Lung (tissue), 12 donors: ENCODE measurements around the gene C20orf96. TPM values are rescaled to one million over a fixed set of nuclear protein-coding genes. Genes with fewer than 3 reads are reported as not detected.
A peak's percentile ranks its signal among the peaks of the same experiment; 100 is the strongest.

Experiments used
- ATAC-seq: fragments of 200-7000 bp; cut with Tn5 transposase; one replicate; pipeline ENCODE4 v1.9.1; 2020; ENCODE audit warnings: moderate number of reproducible peaks; ENCODE audit not compliant: insufficient read depth, low FRiP score
- DNase-seq, 3 donors: peaks; one replicate each; pipeline ENCODE4 v3.0.0-alpha.2; 2013 to 2017
- H3K27ac ChIP-seq, 2 donors: one replicate each; pipeline ENCODE4 v1.5.1; 2013; ENCODE audit warnings: mild to moderate bottlenecking in 2 of 2, moderate library complexity in 2 of 2, control low read depth in 1 of 2, inconsistent platforms in 1 of 2, low read depth in 1 of 2, low read length in 1 of 2
- H3K27me3 ChIP-seq, 3 donors: one replicate each; pipeline ENCODE4 v1.5.1; 2013; ENCODE audit warnings: low read length in 2 of 3; ENCODE audit not compliant: control insufficient read depth in 3 of 3, insufficient read depth in 3 of 3
- H3K36me3 ChIP-seq, 4 donors: one replicate each; pipeline ENCODE4 v1.5.1; 2013; ENCODE audit warnings: low read length in 4 of 4, mild to moderate bottlenecking in 1 of 4, moderate library complexity in 1 of 4; ENCODE audit not compliant: control insufficient read depth in 4 of 4, insufficient read depth in 4 of 4
- H3K4me1 ChIP-seq, 5 donors: one replicate each; pipeline ENCODE4 v1.5.1; 2013; ENCODE audit warnings: low read length in 5 of 5, mild to moderate bottlenecking in 2 of 5, moderate library complexity in 1 of 5; ENCODE audit not compliant: control insufficient read depth in 5 of 5, insufficient read depth in 5 of 5
- H3K4me3 ChIP-seq: one replicate; pipeline ENCODE4 v1.5.1; 2013; ENCODE audit warnings: mild to moderate bottlenecking, control low read depth, moderate library complexity
- H3K9ac ChIP-seq, 2 donors: one replicate each; pipeline ENCODE4 v1.5.1; 2013; ENCODE audit warnings: low read length in 2 of 2, control low read depth in 1 of 2; ENCODE audit not compliant: insufficient read depth in 1 of 2
- H3K9me3 ChIP-seq, 4 donors: one replicate each; pipeline ENCODE4 v1.5.1; 2013; ENCODE audit warnings: low read length in 3 of 4, mild to moderate bottlenecking in 1 of 4, moderate library complexity in 1 of 4; ENCODE audit not compliant: control insufficient read depth in 4 of 4, insufficient read depth in 3 of 4
- WGBS, 2 donors: extraction: QIAGEN DNeasy Blood & Tissue Kit; methylation state at CpG; one replicate each; pipeline ENCODE4 v1.1.7; 2013; 5-methylcytosine and 5-hydroxymethylcytosine counted together
- polyA plus RNA-seq, 2 donors: library from polyadenylated mRNA; stranded (reverse); fragments of 200-250 nt; gene quantifications; one replicate each; pipeline ENCODE4 v1.2.1, GENCODE V29; 2013
- total RNA-seq, 2 donors: library from RNA; depleted of rRNA in 1 of 2; stranded (reverse); fragments of >200 nt in 1 of 2; gene quantifications; one replicate each; pipeline ENCODE4 v1.2.1, GENCODE V29; 2014 to 2021
- TF ChIP-seq, protein P1 (sequence below): IDR thresholded peaks from 2 replicates; pipeline ENCODE4 v1.5.1; 2012; ENCODE audit warnings: mild to moderate bottlenecking; ENCODE audit errors: control extremely low read depth, extremely low read depth
- donor health status: control.
- donor health status: control.
- donor health status: Bipolar disorder and iron deficiency.
- donor health status: healthy.
- donor health status: DM: yes; HTN: yes; CAD: no.

C20orf96 gene
- total and polyA plus RNA-seq, 4 donors, result 5.2 to 22.4 (median 10.5) TPM

DNA sequence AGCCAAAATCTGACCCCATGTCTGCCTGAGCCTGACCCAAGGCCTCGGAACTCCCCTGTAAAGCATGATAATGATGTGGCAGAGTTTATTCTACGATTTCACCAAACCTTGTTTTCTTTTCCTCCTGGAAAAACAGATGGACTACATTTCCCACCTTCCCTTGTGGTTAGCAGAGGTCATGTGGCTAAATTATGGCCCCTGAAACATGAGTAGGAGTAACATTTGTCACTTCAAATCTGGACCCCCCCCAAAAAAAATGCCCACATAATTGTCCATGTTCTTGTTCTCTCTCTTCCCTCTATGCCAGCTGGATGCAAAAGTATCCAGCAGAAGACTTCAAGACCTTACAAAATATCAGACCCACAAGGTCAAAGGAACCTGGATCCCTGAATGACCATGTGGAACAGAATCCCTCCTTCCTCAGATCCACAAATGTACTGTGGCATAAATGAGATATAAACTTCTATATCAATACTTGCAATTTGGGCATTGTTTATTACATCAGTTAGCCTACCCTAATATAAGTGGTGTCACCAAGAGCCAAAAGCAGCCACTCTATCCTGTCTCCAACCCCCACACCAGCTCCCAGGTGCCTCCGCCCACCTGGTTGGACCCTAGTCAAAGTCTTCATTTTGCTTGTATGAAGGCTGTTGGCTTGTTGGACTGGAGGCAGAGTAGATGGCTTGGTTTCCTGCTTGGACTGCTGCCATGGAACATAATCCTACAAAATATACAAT, 1.4 kb downstream of the C20orf96 start:
- H3K9ac ChIP-seq, result peak overlapping the region in 1 of 2 donors; percentile 99
- no peak overlapping the region for H3K27ac ChIP-seq
- peaks cover 0 to 22% (median 14%) of the 10 kb centered on the region in 5 donors for H3K4me1 ChIP-seq
- no peak for ATAC-seq
- peak in 1 of 3 donors; percentile 58 for DNase-seq
- TF ChIP-seq, protein P1, sequence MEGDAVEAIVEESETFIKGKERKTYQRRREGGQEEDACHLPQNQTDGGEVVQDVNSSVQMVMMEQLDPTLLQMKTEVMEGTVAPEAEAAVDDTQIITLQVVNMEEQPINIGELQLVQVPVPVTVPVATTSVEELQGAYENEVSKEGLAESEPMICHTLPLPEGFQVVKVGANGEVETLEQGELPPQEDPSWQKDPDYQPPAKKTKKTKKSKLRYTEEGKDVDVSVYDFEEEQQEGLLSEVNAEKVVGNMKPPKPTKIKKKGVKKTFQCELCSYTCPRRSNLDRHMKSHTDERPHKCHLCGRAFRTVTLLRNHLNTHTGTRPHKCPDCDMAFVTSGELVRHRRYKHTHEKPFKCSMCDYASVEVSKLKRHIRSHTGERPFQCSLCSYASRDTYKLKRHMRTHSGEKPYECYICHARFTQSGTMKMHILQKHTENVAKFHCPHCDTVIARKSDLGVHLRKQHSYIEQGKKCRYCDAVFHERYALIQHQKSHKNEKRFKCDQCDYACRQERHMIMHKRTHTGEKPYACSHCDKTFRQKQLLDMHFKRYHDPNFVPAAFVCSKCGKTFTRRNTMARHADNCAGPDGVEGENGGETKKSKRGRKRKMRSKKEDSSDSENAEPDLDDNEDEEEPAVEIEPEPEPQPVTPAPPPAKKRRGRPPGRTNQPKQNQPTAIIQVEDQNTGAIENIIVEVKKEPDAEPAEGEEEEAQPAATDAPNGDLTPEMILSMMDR, result no peak
- WGBS, 2 donors, result 77 to 83% methylated on average over 3 of the region's 3 CpGs
- peaks cover 0 to 2% (median 0%) of the 10 kb centered on the region in 4 donors for H3K36me3 ChIP-seq
- H3K27me3 ChIP-seq, result no peaks in the 10 kb centered on the region
- no peaks in the 10 kb centered on the region for H3K9me3 ChIP-seq
- no peak overlapping the region for H3K4me3 ChIP-seq

DNA sequence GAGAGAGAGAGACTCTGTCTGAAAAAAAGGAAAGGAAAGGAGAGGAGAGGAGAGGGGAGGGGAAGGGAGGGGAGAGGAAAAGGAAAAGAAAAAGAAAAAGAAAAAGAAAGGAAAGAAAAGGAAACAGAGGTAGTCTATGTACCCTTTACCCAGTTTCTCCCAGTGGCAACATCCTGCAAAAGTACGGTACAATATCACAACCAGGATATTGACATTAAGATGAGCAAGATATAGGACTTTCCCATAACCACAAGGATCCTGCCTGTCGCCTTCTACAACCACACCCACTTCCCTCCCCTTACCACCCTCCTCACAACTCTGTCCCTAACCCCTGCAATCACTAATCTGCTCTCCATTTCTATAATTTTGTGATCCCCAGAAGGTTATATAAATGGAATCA, 4.0 kb downstream of the C20orf96 start:
- Histone ChIP-seq H3K27me3 (no peaks in the 10 kb centered on the region), H3K27ac (no peak overlapping the region), H3K9ac (no peak overlapping the region), H3K36me3 (peaks cover 0 to 11% (median 4%) of the 10 kb centered on the region in 4 donors), H3K4me3 (no peak overlapping the region), H3K9me3 (no peaks in the 10 kb centered on the region), H3K4me1 (peaks cover 0 to 15% (median 8%) of the 10 kb centered on the region in 5 donors)
- DNase-seq, result no peak
- ATAC-seq, result no peak
- TF ChIP-seq, protein P1, result no peak
- 23 to 52% methylated on average over 2 of the region's 2 CpGs for WGBS, 2 donors

DNA sequence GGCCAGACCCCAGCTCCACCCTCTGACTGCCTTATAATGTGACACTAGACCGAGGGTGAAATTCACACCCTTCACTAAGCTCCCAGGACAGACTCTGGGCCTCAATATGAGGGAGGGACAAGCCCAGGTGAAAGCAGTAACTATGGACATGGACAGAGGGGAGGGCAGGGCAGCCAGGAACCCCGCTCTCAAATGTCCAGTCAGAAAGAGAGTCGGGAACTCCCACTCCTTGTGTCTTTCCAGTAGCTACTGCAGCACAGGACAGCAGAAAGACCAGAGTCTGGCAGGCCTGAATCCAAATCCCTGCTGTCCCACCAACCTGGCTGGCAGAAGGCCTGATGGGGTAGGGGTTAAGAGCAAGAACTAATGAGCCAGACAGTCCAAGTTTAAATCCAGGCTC, 6.4 kb downstream of the C20orf96 start:
- Histone ChIP-seq H3K27ac (no peak overlapping the region), H3K9me3 (no peaks in the 10 kb centered on the region), H3K4me1 (peaks cover 0 to 3% (median 0%) of the 10 kb centered on the region in 5 donors), H3K27me3 (no peaks in the 10 kb centered on the region), H3K9ac (no peak overlapping the region), H3K4me3 (no peak overlapping the region), H3K36me3 (peaks cover 0 to 20% (median 4%) of the 10 kb centered on the region in 4 donors)
- no peak for DNase-seq
- 54 to 58% methylated on average over 3 of the region's 3 CpGs for WGBS, 2 donors
- TF ChIP-seq, protein P1, result no peak
- ATAC-seq, result no peak
